Measurements from ENCODE around the gene SRI. TPM values are rescaled to one million over a fixed set of nuclear protein-coding genes. Genes with fewer than 3 reads are reported as not detected.

SRI gene
- total RNA-seq, 1 experiment from 2014 or later = 138 TPM

- ATAC-seq (no peak), DNase-seq (ENCODE audit: low read depth, low spot score) (no peak)
- Histone ChIP-seq H3K27ac (ENCODE audit: low read length) (no peak overlapping the region), H3K9me3 (ENCODE audit: control insufficient read depth, insufficient read depth, low read depth, low read length) (no peaks in the 10 kb centered on the region), H3K27me3 (ENCODE audit: control insufficient read depth, insufficient read depth, low read length) (no peaks in the 10 kb centered on the region), H3K4me3 (ENCODE audit: low read depth in 2 of 2, low read length in 2 of 2) (no peak overlapping the region), H3K4me1 (ENCODE audit: control insufficient read depth, insufficient read depth, low read length) (no peaks in the 10 kb centered on the region), H3K36me3 (ENCODE audit: control insufficient read depth, insufficient read depth, low read length) (no peaks in the 10 kb centered on the region)
- intact Hi-C loops (cut with micrococcal nuclease; ENCODE audit: unreplicated experiment) = no loop called here
- ChIA-PET CTCF (no interaction called here), POLR2A (no interaction called here)
- no TSS peak for BruUV-seq (replicated peaks)
- in situ Hi-C loops (cut with HindIII; ENCODE audit: low pct_unique_long_range_greater_than_20kb, low sequenced_read_pairs) = no loop called here
- no peak for TF ChIP-seq TCF7L2 (IDR thresholded peaks at IDR 0.05; ENCODE audit: low read depth, low read length)
- TF ChIP-seq CTCF (IDR thresholded peaks at IDR 0.05) = no peak
- no peak for TF ChIP-seq SIN3A (IDR thresholded peaks at IDR 0.05; ENCODE audit: borderline replicate concordance, insufficient read depth, low read depth, low read length)
- TF ChIP-seq REST (IDR thresholded peaks at IDR 0.05; ENCODE audit: insufficient read depth in 1 of 2, low read depth in 2 of 2, low read length in 1 of 2) = no peak
- no peak for TF ChIP-seq POLR2AphosphoS5 (IDR thresholded peaks at IDR 0.05; ENCODE audit: low read depth, low read length)
Observed at GRCh38 chr7:88253640-88254039, 33.8 kb upstream of the SRI start.

GRCh38 chr7:88244258-88244657 lies 24.4 kb upstream of the SRI start:
- intact Hi-C loops (cut with micrococcal nuclease; ENCODE audit: unreplicated experiment) = loop anchor here (10.0 kb wide), 1 partner anchor 301 kb away; no protein-coding TSS in a partner anchor
- Histone ChIP-seq H3K4me1 (ENCODE audit: control insufficient read depth, insufficient read depth, low read length) (no peaks in the 10 kb centered on the region), H3K9me3 (ENCODE audit: control insufficient read depth, insufficient read depth, low read depth, low read length) (no peaks in the 10 kb centered on the region), H3K27ac (ENCODE audit: low read length) (no peak overlapping the region), H3K36me3 (ENCODE audit: control insufficient read depth, insufficient read depth, low read length) (no peaks in the 10 kb centered on the region), H3K4me3 (ENCODE audit: low read depth in 2 of 2, low read length in 2 of 2) (no peak overlapping the region), H3K27me3 (ENCODE audit: control insufficient read depth, insufficient read depth, low read length) (no peaks in the 10 kb centered on the region)
- DNase-seq (ENCODE audit: low read depth, low spot score) (no peak), ATAC-seq (no peak)
- TF ChIP-seq TCF7L2 (IDR thresholded peaks at IDR 0.05; ENCODE audit: low read depth, low read length) (no peak), REST (IDR thresholded peaks at IDR 0.05; ENCODE audit: insufficient read depth in 1 of 2, low read depth in 2 of 2, low read length in 1 of 2) (no peak)
- in situ Hi-C loops (cut with HindIII; ENCODE audit: low pct_unique_long_range_greater_than_20kb, low sequenced_read_pairs) = no loop called here
- no TSS peak for BruUV-seq (replicated peaks)
- CTCF ChIA-PET = interaction anchor here (1.4 kb wide), 1 partner anchor 303 kb away, joined by 6 read pairs; no protein-coding TSS in a partner anchor
- POLR2A ChIA-PET = no interaction called here

Measured in Panc1 (cell line).